WERI-Rb-1 (cell line): ENCODE measurements around the gene KRTAP10-12.

Experiments used
- DNase-seq: peaks from one replicate; pipeline ENCODE4 v3.0.0-alpha.2; 2020
- H3K27ac ChIP-seq: fragments of 250-450 bp; sonication (Bioruptor Pico); 2 replicates; pipeline ENCODE4 v1.5.1; 2020; ENCODE audit warnings: mild to moderate bottlenecking, moderate library complexity
- H3K27me3 ChIP-seq: fragments of 250-450 bp; sonication (Bioruptor Pico); 2 replicates; pipeline ENCODE4 v1.5.1; 2021; ENCODE audit warnings: mild to moderate bottlenecking, low read depth, moderate library complexity; ENCODE audit not compliant: insufficient read depth, severe bottlenecking
- H3K36me3 ChIP-seq: fragments of 250-450 bp; sonication (Bioruptor Pico); 2 replicates; pipeline ENCODE4 v1.5.1; 2020; ENCODE audit warnings: mild to moderate bottlenecking, moderate library complexity
- H3K4me3 ChIP-seq: 2 replicates; pipeline ENCODE4 v1.5.1; 2011; ENCODE audit warnings: low read depth, mild to moderate bottlenecking, control low read depth, low read length
- H3K9me3 ChIP-seq: fragments of 250-450 bp; sonication (Bioruptor Pico); 2 replicates; pipeline ENCODE4 v1.5.1; 2021; ENCODE audit warnings: mild to moderate bottlenecking, moderate library complexity; ENCODE audit not compliant: severe bottlenecking
- TF ChIP-seq, protein P1 (sequence below): IDR thresholded peaks from 2 replicates; pipeline ENCODE4 v1.5.1; 2011; ENCODE audit warnings: low read depth, mild to moderate bottlenecking, control low read depth, inconsistent platforms, low read length

KRTAP10-12 gene

DNA sequence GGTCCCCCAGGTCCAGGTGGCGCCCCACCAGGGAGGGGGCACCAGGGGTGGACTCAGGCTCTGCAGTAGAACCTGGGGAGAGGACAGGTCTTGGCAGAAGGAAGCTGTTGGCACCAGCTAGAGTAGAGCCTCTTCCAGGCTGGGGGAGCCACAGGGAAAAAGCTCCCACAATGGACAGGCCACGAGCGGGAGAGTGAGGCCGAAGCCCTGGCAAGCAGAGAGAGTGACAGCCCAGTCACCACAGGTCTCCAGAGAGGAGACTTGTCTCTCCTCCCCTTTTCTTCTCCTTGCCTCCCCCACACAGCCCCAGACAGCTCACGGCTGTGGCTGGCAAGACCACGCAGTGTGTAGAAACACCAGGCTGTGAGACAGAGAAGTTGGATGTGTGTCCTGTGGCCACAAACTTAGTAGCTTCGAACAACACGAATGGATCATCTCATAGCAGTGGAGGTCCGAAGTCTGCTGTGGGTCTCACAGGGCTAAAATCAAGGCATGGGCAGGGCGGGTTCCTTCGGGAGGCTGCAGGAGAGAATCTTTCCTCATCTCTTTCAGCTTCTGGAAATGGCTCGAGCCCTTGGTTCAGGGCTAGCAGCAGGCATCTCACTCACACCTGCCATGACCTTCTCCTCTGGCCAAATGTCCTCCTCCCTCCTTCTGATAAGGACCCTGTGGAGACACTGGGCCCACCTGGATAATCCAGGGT lies 45.8 kb upstream of the KRTAP10-12 start:
- no peaks in the 10 kb centered on the region for H3K36me3 ChIP-seq
- H3K27me3 ChIP-seq: no peaks in the 10 kb centered on the region
- H3K9me3 ChIP-seq: peaks cover 1% of the 10 kb centered on the region
- no peak for DNase-seq
- TF ChIP-seq, protein P1, sequence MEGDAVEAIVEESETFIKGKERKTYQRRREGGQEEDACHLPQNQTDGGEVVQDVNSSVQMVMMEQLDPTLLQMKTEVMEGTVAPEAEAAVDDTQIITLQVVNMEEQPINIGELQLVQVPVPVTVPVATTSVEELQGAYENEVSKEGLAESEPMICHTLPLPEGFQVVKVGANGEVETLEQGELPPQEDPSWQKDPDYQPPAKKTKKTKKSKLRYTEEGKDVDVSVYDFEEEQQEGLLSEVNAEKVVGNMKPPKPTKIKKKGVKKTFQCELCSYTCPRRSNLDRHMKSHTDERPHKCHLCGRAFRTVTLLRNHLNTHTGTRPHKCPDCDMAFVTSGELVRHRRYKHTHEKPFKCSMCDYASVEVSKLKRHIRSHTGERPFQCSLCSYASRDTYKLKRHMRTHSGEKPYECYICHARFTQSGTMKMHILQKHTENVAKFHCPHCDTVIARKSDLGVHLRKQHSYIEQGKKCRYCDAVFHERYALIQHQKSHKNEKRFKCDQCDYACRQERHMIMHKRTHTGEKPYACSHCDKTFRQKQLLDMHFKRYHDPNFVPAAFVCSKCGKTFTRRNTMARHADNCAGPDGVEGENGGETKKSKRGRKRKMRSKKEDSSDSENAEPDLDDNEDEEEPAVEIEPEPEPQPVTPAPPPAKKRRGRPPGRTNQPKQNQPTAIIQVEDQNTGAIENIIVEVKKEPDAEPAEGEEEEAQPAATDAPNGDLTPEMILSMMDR: no peak
- no peak overlapping the region for H3K4me3 ChIP-seq
- no peak overlapping the region for H3K27ac ChIP-seq

DNA sequence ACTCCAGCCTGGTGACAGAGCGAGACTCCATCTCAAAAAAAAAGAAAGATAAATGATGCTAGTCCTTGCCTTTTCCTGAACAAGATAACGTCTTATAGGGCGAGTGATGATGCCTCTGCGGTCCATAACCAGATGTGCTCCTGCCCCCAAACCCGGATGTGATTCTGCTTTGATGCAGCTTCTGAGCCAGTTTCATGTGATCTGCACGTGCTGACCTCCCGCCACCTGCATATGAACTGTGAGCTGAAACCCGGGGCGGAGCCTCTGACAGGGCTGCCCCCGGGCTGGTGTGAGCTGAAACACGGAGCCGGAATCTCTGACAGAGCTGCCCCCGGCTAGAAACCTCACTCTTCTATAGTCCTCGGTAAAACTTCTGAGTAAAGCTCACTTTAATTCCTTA lies 43.8 kb upstream of the KRTAP10-12 start:
- H3K27ac ChIP-seq: no peak overlapping the region
- no peak overlapping the region for H3K4me3 ChIP-seq
- H3K9me3 ChIP-seq: peaks cover 9% of the 10 kb centered on the region
- DNase-seq: no peak
- TF ChIP-seq, protein P1: no peak
- no peaks in the 10 kb centered on the region for H3K36me3 ChIP-seq
- no peaks in the 10 kb centered on the region for H3K27me3 ChIP-seq

DNA sequence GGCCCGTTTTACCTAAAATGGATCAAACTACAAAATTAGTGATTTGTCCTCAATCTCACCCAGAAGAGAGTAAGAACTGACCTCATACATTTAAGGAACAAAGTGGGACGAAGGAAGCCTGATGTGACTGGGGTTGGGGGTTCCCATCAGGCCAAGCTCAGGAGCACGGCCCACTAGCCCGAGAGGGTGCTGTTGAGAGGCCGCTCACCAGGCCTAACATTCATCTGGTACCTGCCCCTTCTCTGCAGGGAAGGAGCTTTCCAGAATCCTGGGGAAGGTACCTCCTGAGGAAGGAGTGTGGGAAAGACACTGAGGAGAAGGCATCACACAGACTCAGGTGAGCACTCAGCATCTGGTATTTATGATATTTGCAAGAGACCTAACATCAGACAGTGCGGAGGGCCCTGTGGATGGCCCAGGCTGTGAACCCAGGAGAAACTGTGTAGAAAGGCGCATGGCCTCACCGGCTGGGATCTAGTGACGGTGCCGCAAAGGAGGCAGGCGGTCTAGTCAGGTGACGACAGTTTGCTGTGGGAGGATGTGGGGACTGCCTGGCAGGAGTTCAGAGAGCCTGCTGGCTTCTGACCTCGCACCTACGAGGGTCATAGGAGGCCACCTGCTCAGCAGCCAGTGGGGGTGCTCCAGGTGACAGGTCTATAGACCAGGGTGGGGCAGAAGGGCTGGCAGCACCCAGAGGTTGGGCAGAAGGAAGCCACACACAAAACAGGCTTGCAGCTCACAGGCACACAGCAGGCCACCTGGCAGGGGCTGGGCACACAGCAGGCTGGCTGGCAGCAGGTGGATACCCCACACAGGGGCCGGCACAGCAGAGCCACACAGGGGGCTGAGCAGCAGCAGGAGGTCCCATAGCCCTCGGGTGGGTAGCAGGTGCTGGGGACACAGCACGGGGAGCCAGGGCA lies 43.1 kb upstream of the KRTAP10-12 start:
- no peak overlapping the region for H3K4me3 ChIP-seq
- TF ChIP-seq, protein P1: no peak
- H3K9me3 ChIP-seq: peaks cover 9% of the 10 kb centered on the region
- H3K27ac ChIP-seq: no peak overlapping the region
- DNase-seq: no peak
- no peaks in the 10 kb centered on the region for H3K27me3 ChIP-seq
- H3K36me3 ChIP-seq: no peaks in the 10 kb centered on the region

DNA sequence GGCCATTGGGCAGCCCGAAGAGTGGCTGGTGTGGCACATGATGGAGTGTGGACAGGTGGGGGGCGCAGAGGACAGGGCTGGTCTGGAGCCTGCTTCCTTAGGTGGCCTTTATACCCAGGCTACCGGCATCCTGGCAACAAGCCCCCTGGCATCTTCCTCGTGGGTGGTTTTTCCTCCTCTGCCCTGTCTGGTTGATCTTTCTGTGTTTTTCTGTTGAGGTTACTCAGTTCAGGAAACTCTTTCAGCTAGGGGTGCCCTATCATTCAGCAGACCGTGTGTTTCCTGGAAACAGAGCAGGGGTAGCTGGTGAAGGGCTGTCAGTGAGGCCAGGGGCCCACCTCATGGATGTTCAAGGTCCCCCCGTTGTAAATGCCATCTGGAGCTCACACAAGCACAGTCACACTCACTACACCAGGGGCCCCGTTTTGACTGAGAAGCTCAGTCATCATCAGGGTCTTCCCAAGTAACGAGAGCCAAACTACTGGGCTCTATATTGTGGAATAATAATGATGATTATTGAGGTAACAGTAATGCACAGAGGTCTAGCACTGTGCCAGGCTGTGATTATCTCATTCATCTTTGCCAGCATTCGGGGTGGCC lies 42.3 kb upstream of the KRTAP10-12 start, which contains the start of gene KRTAP12-4:
TSS of gene KRTAP12-4 (minus strand) at position 84 of the 600 bp plus-strand sequence. CDS start at position 39, 45 bp downstream.
- no peak for DNase-seq
- H3K27ac ChIP-seq: no peak within 1 kb of the TSS
- no peaks in the 10 kb centered on the region for H3K27me3 ChIP-seq
- no peak within 1 kb of the TSS for H3K4me3 ChIP-seq
- no peaks in the 10 kb centered on the region for H3K36me3 ChIP-seq
- peaks cover 9% of the 10 kb centered on the region for H3K9me3 ChIP-seq
- TF ChIP-seq, protein P1: no peak

DNA sequence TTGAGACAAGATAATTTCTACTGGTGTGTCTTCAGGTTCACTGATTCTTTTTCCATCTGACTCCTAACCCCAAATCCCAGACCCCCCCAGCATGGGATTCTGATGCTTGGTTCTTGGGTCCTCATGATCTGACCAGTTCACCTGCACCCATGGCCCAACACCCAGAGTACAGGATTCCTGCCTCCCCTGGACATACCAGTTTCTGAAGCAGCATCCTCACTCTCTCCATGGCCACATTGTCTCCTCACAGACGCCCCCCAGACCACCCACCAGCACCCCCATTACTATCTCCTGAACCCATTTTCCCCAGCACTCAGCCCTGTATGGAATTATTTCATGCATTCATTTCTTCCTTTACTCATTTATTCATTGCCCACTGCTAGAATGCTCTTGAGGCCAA lies 40.1 kb upstream of the KRTAP10-12 start:
- Histone ChIP-seq H3K9me3 (peaks cover 13% of the 10 kb centered on the region), H3K36me3 (no peaks in the 10 kb centered on the region), H3K27me3 (no peaks in the 10 kb centered on the region), H3K4me3 (no peak overlapping the region), H3K27ac (no peak overlapping the region)
- DNase-seq: no peak
- TF ChIP-seq, protein P1: no peak
